ENCODE data around the gene NEMP1. TPM values are rescaled to one million over a fixed set of nuclear protein-coding genes. Genes with fewer than 3 reads are reported as not detected.

Gene NEMP1
- polyA plus RNA-seq, 1 experiment, result 6.7 TPM

DNA sequence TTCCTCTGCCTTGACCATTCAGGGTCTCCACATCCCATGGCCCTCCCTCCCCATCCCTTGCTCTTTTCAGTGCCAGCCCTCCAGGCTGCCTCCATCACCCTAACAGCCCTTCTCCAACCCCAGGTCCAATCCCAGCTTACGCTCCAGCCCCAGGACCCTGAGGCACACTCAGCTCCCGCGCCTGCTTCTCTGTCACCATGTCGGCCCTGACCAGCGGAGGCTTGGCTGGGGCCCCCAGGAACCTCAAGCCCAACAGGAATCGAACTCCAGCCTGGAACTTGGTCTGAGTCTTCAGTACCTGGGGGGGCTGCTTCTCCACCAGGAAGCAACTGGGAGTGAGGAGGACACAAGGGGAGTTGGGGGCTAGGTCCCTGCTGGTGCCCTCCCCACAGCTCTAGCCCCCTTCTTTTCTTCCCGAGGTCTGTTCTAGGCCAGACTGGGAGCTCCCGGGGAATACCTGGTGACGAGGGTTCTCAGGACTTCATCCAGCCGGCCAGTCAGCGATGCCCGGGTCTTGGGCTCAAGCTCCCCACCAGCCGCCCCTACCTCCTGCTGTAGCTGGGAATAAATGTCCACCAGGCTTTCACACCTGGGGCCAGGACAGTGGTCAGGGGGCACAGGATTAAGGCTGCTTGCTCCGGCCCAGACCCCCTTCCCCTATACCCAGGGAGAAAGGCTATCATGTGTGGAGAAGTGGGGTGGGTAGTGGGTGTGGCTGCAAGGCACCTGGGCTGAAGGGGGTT is 26.6 kb upstream of the NEMP1 start:
- Histone ChIP-seq H3K36me3 (ENCODE audit: control insufficient read depth, insufficient read depth, low read length) (peaks cover 42% of the 10 kb centered on the region), H3K27me3 (ENCODE audit: control insufficient read depth, insufficient read depth, low read length) (no peaks in the 10 kb centered on the region), H3K4me3 (ENCODE audit: low read depth, low read length) (no peak overlapping the region)
- no peak for DNase-seq (ENCODE audit: low read depth)
- ChIA-PET POLR2A (no interaction called here), CTCF (interaction anchor here (0.8 to 10.0 kb wide), 2 partner anchors 10 to 11 kb away, joined by 3 to 190 read pairs; partner anchors contain the start of gene NAB2)
- TF ChIP-seq, protein P1, sequence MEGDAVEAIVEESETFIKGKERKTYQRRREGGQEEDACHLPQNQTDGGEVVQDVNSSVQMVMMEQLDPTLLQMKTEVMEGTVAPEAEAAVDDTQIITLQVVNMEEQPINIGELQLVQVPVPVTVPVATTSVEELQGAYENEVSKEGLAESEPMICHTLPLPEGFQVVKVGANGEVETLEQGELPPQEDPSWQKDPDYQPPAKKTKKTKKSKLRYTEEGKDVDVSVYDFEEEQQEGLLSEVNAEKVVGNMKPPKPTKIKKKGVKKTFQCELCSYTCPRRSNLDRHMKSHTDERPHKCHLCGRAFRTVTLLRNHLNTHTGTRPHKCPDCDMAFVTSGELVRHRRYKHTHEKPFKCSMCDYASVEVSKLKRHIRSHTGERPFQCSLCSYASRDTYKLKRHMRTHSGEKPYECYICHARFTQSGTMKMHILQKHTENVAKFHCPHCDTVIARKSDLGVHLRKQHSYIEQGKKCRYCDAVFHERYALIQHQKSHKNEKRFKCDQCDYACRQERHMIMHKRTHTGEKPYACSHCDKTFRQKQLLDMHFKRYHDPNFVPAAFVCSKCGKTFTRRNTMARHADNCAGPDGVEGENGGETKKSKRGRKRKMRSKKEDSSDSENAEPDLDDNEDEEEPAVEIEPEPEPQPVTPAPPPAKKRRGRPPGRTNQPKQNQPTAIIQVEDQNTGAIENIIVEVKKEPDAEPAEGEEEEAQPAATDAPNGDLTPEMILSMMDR (IDR thresholded peaks at IDR 0.05; ENCODE audit: insufficient read depth, low read depth, low read length), result no peak

DNA sequence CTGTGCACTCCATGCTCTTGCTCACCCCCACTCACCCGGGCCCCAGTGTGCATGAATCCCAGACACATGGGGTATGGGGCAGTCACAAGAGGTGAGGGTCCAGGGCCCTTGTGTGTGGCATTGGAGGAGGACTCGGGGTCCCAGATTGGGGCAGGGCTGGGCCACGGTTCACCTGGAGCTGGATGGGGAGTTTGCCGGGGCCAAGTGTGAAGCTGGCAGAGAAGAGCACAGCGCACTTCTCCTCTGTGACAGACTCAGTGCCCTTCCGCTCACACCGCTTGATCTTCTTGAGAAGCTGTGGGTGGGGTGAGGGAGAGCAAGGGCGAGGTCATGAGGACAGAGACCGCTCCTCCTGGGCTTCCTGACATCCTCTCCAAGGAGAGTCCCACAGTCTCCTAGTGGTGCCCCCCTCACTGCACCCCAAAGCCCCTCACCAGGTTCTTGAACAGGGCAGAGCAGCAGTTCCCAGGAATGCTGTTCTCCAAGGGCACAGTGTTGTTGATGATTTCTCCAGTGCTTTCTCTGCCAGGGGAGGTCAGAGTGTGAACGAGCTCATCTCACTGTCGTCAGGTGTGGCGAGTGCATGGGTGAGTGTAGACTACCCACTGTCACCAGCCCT is 25.8 kb upstream of the NEMP1 start:
- TF ChIP-seq, protein P1 (IDR thresholded peaks at IDR 0.05; ENCODE audit: insufficient read depth, low read depth, low read length), result no peak
- Histone ChIP-seq H3K4me3 (ENCODE audit: low read depth, low read length) (no peak overlapping the region), H3K36me3 (ENCODE audit: control insufficient read depth, insufficient read depth, low read length) (peaks cover 44% of the 10 kb centered on the region), H3K27me3 (ENCODE audit: control insufficient read depth, insufficient read depth, low read length) (no peaks in the 10 kb centered on the region)
- DNase-seq (ENCODE audit: low read depth), result no peak
- POLR2A ChIA-PET, result no interaction called here
- CTCF ChIA-PET, result interaction anchor here (0.8 to 10.0 kb wide), 5 partner anchors 8 to 32 kb away, joined by 3 to 190 read pairs (median 3); partner anchors contain the start of genes LRP1 and NAB2

DNA sequence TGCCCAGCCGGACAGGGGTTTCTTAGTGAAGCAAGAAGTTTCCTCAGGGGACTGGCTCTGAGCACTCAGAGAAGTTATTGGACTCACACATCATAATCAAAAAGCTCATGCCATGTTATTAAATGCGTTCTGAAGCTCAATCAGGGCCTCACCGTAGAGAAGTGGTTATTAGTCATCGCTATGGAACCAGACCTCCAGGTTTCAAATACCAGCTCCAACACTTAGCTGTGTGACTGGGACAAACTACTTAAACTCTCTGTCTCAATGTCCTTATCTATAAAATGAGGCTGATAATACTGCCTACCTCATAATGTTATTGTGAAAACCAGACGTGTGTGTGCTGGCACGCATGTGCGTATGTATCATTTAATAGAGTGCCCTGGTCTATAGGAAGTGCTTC is 25.3 kb upstream of the NEMP1 start:
- ChIA-PET CTCF (interaction anchor here (1.2 to 10.0 kb wide), 4 partner anchors 8 to 32 kb away, joined by 3 to 190 read pairs (median 6); partner anchors contain the start of genes LRP1 and NAB2), POLR2A (no interaction called here)
- Histone ChIP-seq H3K4me3 (ENCODE audit: low read depth, low read length) (no peak overlapping the region), H3K27me3 (ENCODE audit: control insufficient read depth, insufficient read depth, low read length) (no peaks in the 10 kb centered on the region), H3K36me3 (ENCODE audit: control insufficient read depth, insufficient read depth, low read length) (peaks cover 46% of the 10 kb centered on the region)
- DNase-seq (ENCODE audit: low read depth), result no peak
- TF ChIP-seq, protein P1 (IDR thresholded peaks at IDR 0.05; ENCODE audit: insufficient read depth, low read depth, low read length), result no peak

DNA sequence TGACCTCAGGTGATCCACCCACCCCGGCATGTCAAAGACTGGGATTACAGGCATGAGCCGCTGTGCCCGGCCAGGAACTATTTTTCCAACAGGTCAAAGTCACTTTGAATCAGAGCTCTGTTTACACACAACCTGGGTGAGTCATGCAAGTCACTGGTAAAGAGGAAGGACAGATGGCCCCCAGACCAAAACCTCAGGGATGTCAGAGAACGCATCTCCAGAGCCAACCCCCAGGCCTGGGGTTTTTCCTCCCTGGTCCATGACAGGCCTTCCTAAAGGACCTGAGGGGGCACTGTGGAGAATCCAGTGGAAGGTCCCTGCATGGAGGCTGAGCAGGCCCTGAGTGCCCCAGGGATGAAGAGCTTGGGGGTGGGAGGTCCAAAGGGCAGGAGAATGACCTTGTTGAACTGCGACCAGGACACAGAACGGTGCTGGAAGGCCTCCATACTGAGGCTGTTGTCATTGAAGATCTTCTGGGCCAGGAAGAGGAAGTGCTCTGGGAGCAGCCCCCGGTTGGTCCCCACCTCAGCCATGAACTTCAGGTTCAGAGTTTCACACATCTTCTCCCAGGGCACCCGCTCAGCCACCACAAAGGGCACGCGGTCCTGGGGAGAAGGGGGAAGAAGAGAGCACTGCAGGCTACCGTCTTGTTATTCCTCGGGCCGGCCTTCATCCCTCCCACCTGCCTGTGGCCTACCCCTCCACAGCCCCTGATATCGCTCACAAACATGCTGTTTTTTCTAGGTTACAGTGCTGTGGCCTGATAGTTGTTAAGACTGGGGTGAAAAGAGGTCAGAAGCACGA is 23.5 kb upstream of the NEMP1 start:
- TF ChIP-seq, protein P1 (IDR thresholded peaks at IDR 0.05; ENCODE audit: insufficient read depth, low read depth, low read length), result no peak
- Histone ChIP-seq H3K4me3 (ENCODE audit: low read depth, low read length) (no peak overlapping the region), H3K27me3 (ENCODE audit: control insufficient read depth, insufficient read depth, low read length) (no peaks in the 10 kb centered on the region), H3K36me3 (ENCODE audit: control insufficient read depth, insufficient read depth, low read length) (peaks cover 47% of the 10 kb centered on the region)
- no peak for DNase-seq (ENCODE audit: low read depth)
- ChIA-PET POLR2A (interaction anchor here (0.6 kb wide), 1 partner anchor 9 kb away, joined by 5 read pairs; the partner anchor contains the start of gene STAT6), CTCF (interaction anchor here (15.6 kb wide), 1 partner anchor 6 kb away, joined by 190 read pairs; the partner anchor contains the start of gene STAT6)
